Testis (tissue), 3 donors: ENCODE results near the gene USP47. TPM values are rescaled to one million over a fixed set of nuclear protein-coding genes. Genes with fewer than 3 reads are reported as not detected.

Experiments used
- DNase-seq: peaks from one replicate; pipeline ENCODE4 v3.0.0-alpha.2; 2019
- H3K27ac ChIP-seq, 2 donors: fragments of 200-600 bp; sonication (generic); one replicate each; pipeline ENCODE4 v1.5.1; 2019
- H3K27me3 ChIP-seq: fragments of 200-600 bp; sonication (generic); one replicate; pipeline ENCODE4 v1.5.1; 2019
- H3K36me3 ChIP-seq: fragments of 200-600 bp; sonication (generic); one replicate; pipeline ENCODE4 v1.5.1; 2017; ENCODE audit warnings: low read depth; ENCODE audit errors: missing control alignments
- H3K4me1 ChIP-seq: fragments of 200-600 bp; sonication (generic); one replicate; pipeline ENCODE4 v1.5.1; 2019
- H3K4me3 ChIP-seq, 2 donors: fragments of 200-600 bp; sonication (generic); one replicate each; pipeline ENCODE4 v1.5.1; 2017 to 2019
- H3K9me3 ChIP-seq: fragments of 200-600 bp; sonication (generic); one replicate; pipeline ENCODE4 v1.5.1; 2017
- POLR2A ChIP-seq: fragments of 450-650 bp; IDR thresholded peaks from one replicate; pipeline ENCODE4 v1.6.1; 2017; ENCODE audit warnings: antibody characterized with exemption, mild to moderate bottlenecking, moderate library complexity
- WGBS, 2 donors: methylation state at CpG; one replicate each; pipeline ENCODE4 v1.1.5; 2018; 5-methylcytosine and 5-hydroxymethylcytosine counted together
- intact Hi-C: fragments of 100-400 bp; cut with DNase I; formaldehyde crosslinking; loops from one replicate; pipeline ENCODE4 v1.15.1; 2023; ENCODE audit warnings: low total_unique reads
- polyA plus RNA-seq: library from polyadenylated mRNA; stranded (reverse); fragments of 350-450 nt; fragmentation: Illumina TruSeq; extraction: RNeasy Lipid Tissue Mini Kit (QIAGEN cat#74804); gene quantifications from one replicate; pipeline ENCODE4 v1.2.3, GENCODE V29; 2014; ENCODE audit warnings: low read depth, low replicate concordance; ENCODE audit not compliant: insufficient read depth
- total RNA-seq, 2 donors: library from RNA; depleted of rRNA; stranded (reverse); fragments of >200 nt; gene quantifications; one replicate each; pipeline ENCODE4 v1.2.3, GENCODE V29; 2016
- TF ChIP-seq, protein P1 (sequence below), 3 experiments: fragments of 450-650 bp in 2 of 3; fragments of 200-600 bp in 1 of 3; sonication (generic) in 1 of 3; IDR thresholded peaks; one replicate each; pipeline ENCODE4 v1.5.1; 2016 to 2019; ENCODE audit warnings: antibody characterized with exemption in 3 of 3, mild to moderate bottlenecking in 2 of 3, moderate library complexity in 1 of 3

The USP47 gene
- total and polyA plus RNA-seq, 3 donors from 2014 or later = 35.1 to 111 (median 102) TPM

GRCh38 chr11:11857769-11858168, 16.0 kb downstream of the USP47 start:
- H3K4me1 ChIP-seq = peaks cover 17% of the 10 kb centered on the region
- peak overlapping the region; percentile 20 to 37 for H3K27ac ChIP-seq
- peak; percentile 52 for DNase-seq
- no peaks in the 10 kb centered on the region for H3K27me3 ChIP-seq
- no peaks in the 10 kb centered on the region for H3K9me3 ChIP-seq
- intact Hi-C loops = no loop called here
- no peaks in the 10 kb centered on the region for H3K36me3 ChIP-seq
- H3K4me3 ChIP-seq = peak overlapping the region; percentile 19 to 43
- 40 to 41% methylated on average over 5 of the region's 5 CpGs for WGBS, 2 donors
- TF ChIP-seq, protein P1, sequence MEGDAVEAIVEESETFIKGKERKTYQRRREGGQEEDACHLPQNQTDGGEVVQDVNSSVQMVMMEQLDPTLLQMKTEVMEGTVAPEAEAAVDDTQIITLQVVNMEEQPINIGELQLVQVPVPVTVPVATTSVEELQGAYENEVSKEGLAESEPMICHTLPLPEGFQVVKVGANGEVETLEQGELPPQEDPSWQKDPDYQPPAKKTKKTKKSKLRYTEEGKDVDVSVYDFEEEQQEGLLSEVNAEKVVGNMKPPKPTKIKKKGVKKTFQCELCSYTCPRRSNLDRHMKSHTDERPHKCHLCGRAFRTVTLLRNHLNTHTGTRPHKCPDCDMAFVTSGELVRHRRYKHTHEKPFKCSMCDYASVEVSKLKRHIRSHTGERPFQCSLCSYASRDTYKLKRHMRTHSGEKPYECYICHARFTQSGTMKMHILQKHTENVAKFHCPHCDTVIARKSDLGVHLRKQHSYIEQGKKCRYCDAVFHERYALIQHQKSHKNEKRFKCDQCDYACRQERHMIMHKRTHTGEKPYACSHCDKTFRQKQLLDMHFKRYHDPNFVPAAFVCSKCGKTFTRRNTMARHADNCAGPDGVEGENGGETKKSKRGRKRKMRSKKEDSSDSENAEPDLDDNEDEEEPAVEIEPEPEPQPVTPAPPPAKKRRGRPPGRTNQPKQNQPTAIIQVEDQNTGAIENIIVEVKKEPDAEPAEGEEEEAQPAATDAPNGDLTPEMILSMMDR (IDR thresholded peaks at IDR 0.05) = no peak
- no peak for TF ChIP-seq POLR2A

GRCh38 chr11:11858676-11859075, 16.9 kb downstream of the USP47 start:
- no peaks in the 10 kb centered on the region for H3K9me3 ChIP-seq
- no peak for DNase-seq
- H3K27ac ChIP-seq = peak overlapping the region; percentile 20 to 37
- intact Hi-C loops = no loop called here
- no peaks in the 10 kb centered on the region for H3K36me3 ChIP-seq
- no peaks in the 10 kb centered on the region for H3K27me3 ChIP-seq
- no peak for TF ChIP-seq POLR2A
- TF ChIP-seq, protein P1 (IDR thresholded peaks at IDR 0.05) = no peak
- no peak overlapping the region for H3K4me3 ChIP-seq
- peaks cover 12% of the 10 kb centered on the region for H3K4me1 ChIP-seq
- WGBS, 2 donors = 34 to 44% methylated on average over 1 of the region's 1 CpG

- DNase-seq = no peak
- intact Hi-C loops = no loop called here
- Histone ChIP-seq H3K36me3 (no peaks in the 10 kb centered on the region), H3K27me3 (no peaks in the 10 kb centered on the region), H3K9me3 (no peaks in the 10 kb centered on the region), H3K27ac (no peak overlapping the region), H3K4me3 (no peak overlapping the region), H3K4me1 (peaks cover 12% of the 10 kb centered on the region)
- 78 to 83% methylated on average over 12 of the region's 12 CpGs for WGBS, 2 donors
- TF ChIP-seq POLR2A = no peak
- TF ChIP-seq, protein P1 (IDR thresholded peaks at IDR 0.05) = no peak
These were observed 18.6 kb downstream of the USP47 start for GRCh38 chr11:11860103-11860979.

GRCh38 chr11:11862999-11863398, 21.2 kb downstream of the USP47 start:
- Histone ChIP-seq H3K9me3 (no peaks in the 10 kb centered on the region), H3K4me1 (peaks cover 6% of the 10 kb centered on the region), H3K4me3 (no peak overlapping the region), H3K27me3 (no peaks in the 10 kb centered on the region), H3K27ac (no peak overlapping the region), H3K36me3 (no peaks in the 10 kb centered on the region)
- WGBS, 2 donors = 82 to 88% methylated on average over 2 of the region's 2 CpGs
- DNase-seq = no peak
- intact Hi-C loops = no loop called here
- TF ChIP-seq, protein P1 (IDR thresholded peaks at IDR 0.05) = no peak
- TF ChIP-seq POLR2A = no peak

DNA sequence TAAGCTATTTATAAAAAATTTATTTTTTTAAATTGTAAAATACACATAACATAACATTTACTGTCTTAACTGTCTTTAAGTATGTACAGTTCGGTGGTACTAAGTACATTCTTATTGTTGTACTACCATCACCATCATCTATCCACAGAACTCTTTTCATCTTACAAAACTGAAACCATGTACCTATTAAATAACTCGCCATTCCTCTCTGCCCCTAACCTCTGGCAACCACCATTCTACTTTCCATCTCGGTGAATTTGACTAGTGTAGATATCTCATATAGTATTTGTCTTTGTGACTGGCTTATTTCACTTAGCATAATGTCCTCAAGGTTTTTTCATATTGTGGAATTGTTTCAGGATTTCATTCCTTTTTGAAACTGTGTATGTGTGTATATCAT, 22.6 kb downstream of the USP47 start:
- H3K27me3 ChIP-seq = no peaks in the 10 kb centered on the region
- H3K27ac ChIP-seq = no peak overlapping the region
- no peaks in the 10 kb centered on the region for H3K4me1 ChIP-seq
- DNase-seq = no peak
- intact Hi-C loops = no loop called here
- no peaks in the 10 kb centered on the region for H3K36me3 ChIP-seq
- 91 to 95% methylated on average over 3 of the region's 3 CpGs for WGBS, 2 donors
- H3K4me3 ChIP-seq = no peak overlapping the region
- no peaks in the 10 kb centered on the region for H3K9me3 ChIP-seq
- TF ChIP-seq POLR2A = no peak
- TF ChIP-seq, protein P1 (IDR thresholded peaks at IDR 0.05) = no peak
